ENCODE data around the gene DDX43.

GRCh38 chr6:73372516-73372915 is 22.1 kb upstream of the DDX43 start:
- TF ChIP-seq, protein P1, sequence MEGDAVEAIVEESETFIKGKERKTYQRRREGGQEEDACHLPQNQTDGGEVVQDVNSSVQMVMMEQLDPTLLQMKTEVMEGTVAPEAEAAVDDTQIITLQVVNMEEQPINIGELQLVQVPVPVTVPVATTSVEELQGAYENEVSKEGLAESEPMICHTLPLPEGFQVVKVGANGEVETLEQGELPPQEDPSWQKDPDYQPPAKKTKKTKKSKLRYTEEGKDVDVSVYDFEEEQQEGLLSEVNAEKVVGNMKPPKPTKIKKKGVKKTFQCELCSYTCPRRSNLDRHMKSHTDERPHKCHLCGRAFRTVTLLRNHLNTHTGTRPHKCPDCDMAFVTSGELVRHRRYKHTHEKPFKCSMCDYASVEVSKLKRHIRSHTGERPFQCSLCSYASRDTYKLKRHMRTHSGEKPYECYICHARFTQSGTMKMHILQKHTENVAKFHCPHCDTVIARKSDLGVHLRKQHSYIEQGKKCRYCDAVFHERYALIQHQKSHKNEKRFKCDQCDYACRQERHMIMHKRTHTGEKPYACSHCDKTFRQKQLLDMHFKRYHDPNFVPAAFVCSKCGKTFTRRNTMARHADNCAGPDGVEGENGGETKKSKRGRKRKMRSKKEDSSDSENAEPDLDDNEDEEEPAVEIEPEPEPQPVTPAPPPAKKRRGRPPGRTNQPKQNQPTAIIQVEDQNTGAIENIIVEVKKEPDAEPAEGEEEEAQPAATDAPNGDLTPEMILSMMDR (conservative IDR thresholded peaks at IDR 0.05 in 1 of 2, IDR thresholded peaks at IDR 0.05 in 1 of 2; ENCODE audit: extremely low read depth in 1 of 2, insufficient read depth in 1 of 2, low read depth in 1 of 2, low read length in 2 of 2), result no peak
- TF ChIP-seq EZH2 (IDR thresholded peaks at IDR 0.05; ENCODE audit: borderline replicate concordance, low read length), result no peak
